ENCODE measurements around the gene PATJ.

GRCh38 chr1:62187548-62187947 lies 445.3 kb downstream of the PATJ start:
- TF ChIP-seq, protein P1, sequence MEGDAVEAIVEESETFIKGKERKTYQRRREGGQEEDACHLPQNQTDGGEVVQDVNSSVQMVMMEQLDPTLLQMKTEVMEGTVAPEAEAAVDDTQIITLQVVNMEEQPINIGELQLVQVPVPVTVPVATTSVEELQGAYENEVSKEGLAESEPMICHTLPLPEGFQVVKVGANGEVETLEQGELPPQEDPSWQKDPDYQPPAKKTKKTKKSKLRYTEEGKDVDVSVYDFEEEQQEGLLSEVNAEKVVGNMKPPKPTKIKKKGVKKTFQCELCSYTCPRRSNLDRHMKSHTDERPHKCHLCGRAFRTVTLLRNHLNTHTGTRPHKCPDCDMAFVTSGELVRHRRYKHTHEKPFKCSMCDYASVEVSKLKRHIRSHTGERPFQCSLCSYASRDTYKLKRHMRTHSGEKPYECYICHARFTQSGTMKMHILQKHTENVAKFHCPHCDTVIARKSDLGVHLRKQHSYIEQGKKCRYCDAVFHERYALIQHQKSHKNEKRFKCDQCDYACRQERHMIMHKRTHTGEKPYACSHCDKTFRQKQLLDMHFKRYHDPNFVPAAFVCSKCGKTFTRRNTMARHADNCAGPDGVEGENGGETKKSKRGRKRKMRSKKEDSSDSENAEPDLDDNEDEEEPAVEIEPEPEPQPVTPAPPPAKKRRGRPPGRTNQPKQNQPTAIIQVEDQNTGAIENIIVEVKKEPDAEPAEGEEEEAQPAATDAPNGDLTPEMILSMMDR (IDR thresholded peaks at IDR 0.05): no peak
- no peak for TF ChIP-seq POLR2A (IDR thresholded peaks at IDR 0.05)
